ENCODE data around the gene WRAP53.

Gene WRAP53

GRCh38 chr17:7747635-7748071, 59.4 kb downstream of the WRAP53 start:
- DNase-seq = no peak

DNA sequence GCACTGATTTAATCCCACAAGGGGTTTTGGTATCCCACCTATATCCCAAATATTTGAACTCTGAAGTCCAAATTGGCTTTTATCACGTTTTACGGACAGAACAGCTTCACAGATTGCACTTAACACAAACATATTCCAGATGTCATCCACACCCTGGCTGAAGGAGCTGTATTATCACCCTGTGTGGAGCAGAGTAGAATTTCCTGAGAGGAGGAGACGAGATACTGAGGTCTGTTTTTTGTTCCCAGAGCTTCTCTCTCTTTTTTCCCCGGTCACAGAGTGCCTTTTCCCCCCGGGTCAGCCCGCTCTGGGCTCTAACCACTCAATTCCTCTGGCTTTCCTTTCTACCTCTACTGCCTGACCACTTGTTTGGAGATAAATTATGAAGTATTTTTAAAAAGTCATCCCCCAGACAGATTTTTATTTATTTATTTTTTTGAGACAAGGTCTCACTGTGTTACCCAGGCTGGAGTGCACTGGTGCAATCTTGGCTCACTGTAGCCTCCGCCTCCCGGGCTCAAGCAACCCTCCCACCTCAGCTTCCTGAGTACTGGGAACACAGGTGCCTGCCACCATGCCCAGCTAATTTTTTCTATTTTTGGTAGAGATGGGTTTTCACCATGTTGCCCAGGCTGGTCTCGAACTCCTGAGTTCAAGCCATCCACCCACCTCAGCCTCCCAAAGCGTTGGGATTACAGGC, 59.9 kb downstream of the WRAP53 start:
- DNase-seq = no peak

DNA sequence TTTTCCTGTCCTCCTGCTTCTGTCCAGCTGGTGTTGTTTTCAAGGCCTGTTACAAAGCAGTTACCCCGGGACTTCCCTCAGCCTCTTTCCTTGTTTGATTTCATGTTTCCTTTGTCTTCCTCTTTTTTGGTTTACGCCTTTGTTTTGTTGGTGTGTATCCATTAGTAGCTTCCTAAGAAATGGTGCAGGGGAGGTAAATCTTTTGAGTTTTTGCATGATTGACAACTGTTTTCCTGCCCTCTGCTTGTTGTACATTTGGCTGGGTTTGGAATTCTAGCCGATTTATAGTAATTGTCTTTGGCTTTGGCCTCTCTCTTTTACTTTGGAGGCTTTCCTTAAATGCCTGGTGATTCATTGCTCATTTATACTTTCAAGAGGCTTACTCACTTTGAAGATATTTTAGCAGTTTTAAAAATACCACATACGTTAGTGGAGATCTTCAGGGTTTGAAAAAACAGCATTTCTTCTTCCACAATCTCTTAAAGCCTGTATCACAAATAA, 62.1 kb downstream of the WRAP53 start:
- DNase-seq = no peak

Measured in activated naive CD4-positive, alpha-beta T cell (primary cell).